Urothelium cell line (cell line): Measurements from ENCODE around the gene ABCC3.

ENCODE experiments used
- DNase-seq: peaks from one replicate; pipeline ENCODE4 v3.0.0; 2011; ENCODE audit warnings: low spot score, mixed read lengths
- FAIRE-seq: peaks from 2 replicates; lab custom pipeline; 2011; peaks lifted over from hg19 to GRCh38; lab: Jason Lieb, UNC

The ABCC3 gene

GRCh38 chr17:50728881-50729765, 94.4 kb downstream of the ABCC3 start:
- no peak for FAIRE-seq
- no peak for DNase-seq

GRCh38 chr17:50731575-50732460, 97.1 kb downstream of the ABCC3 start:
- FAIRE-seq = no peak
- DNase-seq = no peak

GRCh38 chr17:50735287-50735686, 100.6 kb downstream of the ABCC3 start:
- no peak for DNase-seq

GRCh38 chr17:50737118-50737698, 102.5 kb downstream of the ABCC3 start:
- no peak for FAIRE-seq
- no peak for DNase-seq

More at GRCh38 chr17:50735287-50735686, 100.6 kb downstream of the ABCC3 start:
- FAIRE-seq = no peak

GRCh38 chr17:50739098-50739497, 104.4 kb downstream of the ABCC3 start:
- FAIRE-seq = no peak
- DNase-seq = no peak
